Activated CD4-positive, alpha-beta T cell treated with anti-CD3 and anti-CD28 coated beads, Interleukin-2, amount 50 U/mL, for 4 hours (primary cell): ENCODE data around the gene MYADM.
"Not testable (repeated sequence)": the region's sequence is repeated elsewhere in the genome, so short reads cannot be mapped to it uniquely, and the experiment has no call there.

ENCODE experiments used
- DNase-seq, 2 experiments: peaks; one replicate each; pipeline ENCODE4 v3.0.0-alpha.2; 2020

Gene MYADM

GRCh38 chr19:53867225-53868090 is at the start of gene MYADM:
TSS of gene MYADM (plus strand) at chr19:53867883. CDS start at chr19:53873530, 5,647 bp downstream.
- DNase-seq = peak; percentile 99

GRCh38 chr19:53818756-53819155 is 48.9 kb upstream of the MYADM start:
- no peak for DNase-seq

- no peak for DNase-seq
These were observed 47.8 kb upstream of the MYADM start for GRCh38 chr19:53819861-53820260.

- no peak for DNase-seq
These were observed 44.1 kb upstream of the MYADM start for GRCh38 chr19:53823380-53824120.

- DNase-seq = no peak
These were observed 43.5 kb upstream of the MYADM start, which contains the start of gene NLRP12 for GRCh38 chr19:53824134-53824611. TSS of gene NLRP12 (minus strand) at chr19:53824314. CDS start at chr19:53824174, 140 bp downstream.

GRCh38 chr19:53826876-53827275 is 40.8 kb upstream of the MYADM start:
- no peak for DNase-seq

GRCh38 chr19:53828531-53828930 is 39.2 kb upstream of the MYADM start:
- DNase-seq = no peak

- DNase-seq = not testable (repeated sequence)
These were observed 34.8 kb upstream of the MYADM start for GRCh38 chr19:53832861-53833260.

- not testable (repeated sequence) for DNase-seq
These were observed 29.2 kb upstream of the MYADM start for GRCh38 chr19:53838446-53838845.

GRCh38 chr19:53840241-53840640 is 27.4 kb upstream of the MYADM start:
- DNase-seq = not testable (repeated sequence)

GRCh38 chr19:53840914-53841313 is 26.8 kb upstream of the MYADM start:
- DNase-seq = not testable (repeated sequence)

GRCh38 chr19:53844849-53845246 is 22.8 kb upstream of the MYADM start:
- no peak for DNase-seq

GRCh38 chr19:53847555-53847954 is 20.1 kb upstream of the MYADM start:
- no peak for DNase-seq

- DNase-seq = no peak
These were observed 18.4 kb upstream of the MYADM start for GRCh38 chr19:53849237-53849676.

GRCh38 chr19:53853707-53854106 is 14.0 kb upstream of the MYADM start:
- DNase-seq = no peak

- no peak for DNase-seq
These were observed 3.3 kb upstream of the MYADM start for GRCh38 chr19:53864308-53864836.

- DNase-seq = no peak
These were observed 2.2 kb upstream of the MYADM start for GRCh38 chr19:53865523-53865917.

GRCh38 chr19:53865918-53866864 is 1.5 kb upstream of the MYADM start:
- DNase-seq = peak; percentile 16 to 27

- no peak for DNase-seq
These were observed 838 bp upstream of the MYADM start for GRCh38 chr19:53866865-53867224.

- DNase-seq = no peak
These were observed 608 bp downstream of the MYADM start for GRCh38 chr19:53868091-53868891.
